ENCODE measurements around the gene AVEN. TPM values are rescaled to one million over a fixed set of nuclear protein-coding genes. Genes with fewer than 3 reads are reported as not detected.

AVEN gene
- total and polyA plus RNA-seq, 2 of the 13 experiments (the other 11 are each of a cell fraction or from before 2014, with no cell fraction given): 4.4 to 17.5 TPM

DNA sequence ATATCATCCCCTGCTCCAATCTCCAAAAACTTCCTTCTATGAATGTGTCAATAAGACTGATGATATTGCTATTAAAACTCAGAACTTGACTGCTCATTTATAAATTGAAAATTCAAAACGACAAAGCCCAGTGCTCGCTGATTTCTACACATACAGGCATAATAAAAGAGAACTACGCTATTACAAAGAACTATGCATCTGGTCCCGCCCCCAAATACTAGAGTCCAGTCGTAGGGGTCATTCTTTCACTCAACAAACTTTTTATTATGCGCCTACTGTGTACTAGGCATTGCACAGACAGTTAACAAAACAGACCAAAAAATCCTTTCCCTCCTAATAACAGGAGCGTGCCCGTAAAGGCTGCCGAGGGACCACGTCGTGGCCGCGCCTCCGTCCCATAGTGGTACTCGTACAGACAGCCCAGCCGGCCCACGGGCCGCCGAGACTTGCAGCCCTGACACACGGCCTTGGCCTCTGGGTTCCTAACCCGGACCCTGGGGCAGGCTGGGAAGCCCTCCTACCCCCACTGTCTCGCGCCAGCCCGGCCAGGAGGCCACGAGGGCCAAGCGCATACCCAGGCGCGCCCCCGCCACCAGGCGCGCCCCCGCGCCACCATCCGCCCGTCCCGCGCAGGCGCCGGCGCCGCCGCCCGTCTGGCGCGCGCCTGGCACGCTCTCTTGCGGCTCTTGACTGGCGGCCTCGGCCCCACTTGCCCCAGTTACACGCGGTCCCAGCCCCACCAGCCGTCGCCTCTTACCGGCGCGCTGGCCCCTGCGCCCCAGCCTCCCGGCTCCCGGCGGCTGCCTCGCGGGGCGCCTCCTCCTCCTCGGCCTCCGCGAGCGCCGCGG is 757 bp downstream of the AVEN start (continued):
- TF ChIP-seq MAZ (IDR thresholded peaks at IDR 0.05; ENCODE audit: borderline replicate concordance, low read depth, low read length) (no peak), MAZ (CRISPR knock-in tag; IDR thresholded peaks at IDR 0.05; ENCODE audit: low read depth) (peak; percentile 67), IRX3 (CRISPR knock-in tag; IDR thresholded peaks at IDR 0.05; ENCODE audit: borderline replicate concordance, low read depth) (peak; percentile 76), ZNF256 (CRISPR knock-in tag; conservative IDR thresholded peaks at IDR 0.05) (no peak), MAFG (CRISPR knock-in tag; IDR thresholded peaks at IDR 0.05) (no peak), ZFX (CRISPR knock-in tag; IDR thresholded peaks at IDR 0.05; ENCODE audit: low read depth) (peak; percentile 85), ZFY (CRISPR knock-in tag; IDR thresholded peaks at IDR 0.05) (peak; percentile 91), ZNF761 (CRISPR knock-in tag; conservative IDR thresholded peaks at IDR 0.05) (peak; percentile 48; the same call in 1 of the 2 replicates), ZNF563 (CRISPR knock-in tag; IDR thresholded peaks at IDR 0.05) (peak; percentile 74; the same call in 1 of the 2 replicates), BRCA1 (CRISPR knock-in tag; IDR thresholded peaks at IDR 0.05) (0 out of 2 replicates have a peak, but pooled peaks have one; percentile 16), PAF1 (CRISPR knock-in tag; IDR thresholded peaks at IDR 0.05) (no peak), FOXA1 (IDR thresholded peaks at IDR 0.05) (no peak), FOXA1 (CRISPR knock-in tag; IDR thresholded peaks at IDR 0.05) (0 out of 2 replicates have a peak, but pooled peaks have one; percentile 16), AHR (CRISPR knock-in tag; IDR thresholded peaks at IDR 0.05) (peak; percentile 46; the same call in 1 of the 2 replicates), ATF7-NPFF (CRISPR knock-in tag; IDR thresholded peaks at IDR 0.05; ENCODE audit: low read depth) (0 out of 2 replicates have a peak, but pooled peaks have one; percentile 24), KDM5A (IDR thresholded peaks at IDR 0.05; ENCODE audit: borderline replicate concordance, low read length) (peak; percentile 34; the same call in 1 of the 2 replicates), MLLT10 (CRISPR knock-in tag; IDR thresholded peaks at IDR 0.05) (no peak), GABPA (IDR thresholded peaks at IDR 0.05; ENCODE audit: low read depth, low read length) (no peak), GABPA (CRISPR knock-in tag; IDR thresholded peaks at IDR 0.05; ENCODE audit: low read depth) (no peak), ZNF30 (CRISPR knock-in tag; IDR thresholded peaks at IDR 0.05) (0 out of 2 replicates have a peak, but pooled peaks have one; percentile 8), ZMYM2 (CRISPR knock-in tag; IDR thresholded peaks at IDR 0.05) (peak; percentile 59; the same call in 1 of the 2 replicates), ZKSCAN8 (CRISPR knock-in tag; IDR thresholded peaks at IDR 0.05; ENCODE audit: borderline replicate concordance) (peak; percentile 100), ZNF607 (CRISPR knock-in tag; IDR thresholded peaks at IDR 0.05; ENCODE audit: borderline replicate concordance) (peak; percentile 51; the same call in 1 of the 2 replicates), TMF1 (CRISPR knock-in tag; IDR thresholded peaks at IDR 0.05; ENCODE audit: low read depth) (peak; percentile 49; the same call in 1 of the 2 replicates), ZNF160 (CRISPR knock-in tag; IDR thresholded peaks at IDR 0.05) (peak; percentile 66; the same call in 1 of the 2 replicates), ZBTB7A (CRISPR knock-in tag; IDR thresholded peaks at IDR 0.05) (0 out of 2 replicates have a peak, but pooled peaks have one; percentile 27), KLF16 (CRISPR knock-in tag; IDR thresholded peaks at IDR 0.05) (peak in 1 of 2 experiments; percentile 54; a peak in 1 of 4 replicates), ZNF773 (CRISPR knock-in tag; IDR thresholded peaks at IDR 0.05; ENCODE audit: borderline replicate concordance) (no peak), ZNF709 (CRISPR knock-in tag; IDR thresholded peaks at IDR 0.05) (0 out of 2 replicates have a peak, but pooled peaks have one; percentile 54), MYNN (CRISPR knock-in tag; IDR thresholded peaks at IDR 0.05; ENCODE audit: low read depth) (no peak), KDM6A (CRISPR knock-in tag; IDR thresholded peaks at IDR 0.05; ENCODE audit: low read depth) (no peak), SKI (IDR thresholded peaks at IDR 0.05; ENCODE audit: partially characterized antibody) (peak; percentile 68)
- TF ChIP-seq, protein P1, sequence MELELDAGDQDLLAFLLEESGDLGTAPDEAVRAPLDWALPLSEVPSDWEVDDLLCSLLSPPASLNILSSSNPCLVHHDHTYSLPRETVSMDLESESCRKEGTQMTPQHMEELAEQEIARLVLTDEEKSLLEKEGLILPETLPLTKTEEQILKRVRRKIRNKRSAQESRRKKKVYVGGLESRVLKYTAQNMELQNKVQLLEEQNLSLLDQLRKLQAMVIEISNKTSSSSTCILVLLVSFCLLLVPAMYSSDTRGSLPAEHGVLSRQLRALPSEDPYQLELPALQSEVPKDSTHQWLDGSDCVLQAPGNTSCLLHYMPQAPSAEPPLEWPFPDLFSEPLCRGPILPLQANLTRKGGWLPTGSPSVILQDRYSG (CRISPR knock-in tag; IDR thresholded peaks at IDR 0.05): 0 out of 2 replicates have a peak, but pooled peaks have one; percentile 52

All from HepG2 (cell line).